GM18858 (cell line): ENCODE results near the gene AP3D1.
"Not testable (repeated sequence)": the region's sequence is repeated elsewhere in the genome, so short reads cannot be mapped to it uniquely, and the experiment has no call there.

Experiments used
- ATAC-seq: cut with Tn5 transposase; IDR thresholded peaks from one replicate; pipeline ENCODE4 v1.9.1; 2021; ENCODE audit not compliant: unreplicated experiment

AP3D1 gene

GRCh38 chr19:2091926-2092525 lies 59.3 kb downstream of the AP3D1 start:
- ATAC-seq, result not testable (repeated sequence)

- ATAC-seq, result no peak
These were observed 61.7 kb downstream of the AP3D1 start for GRCh38 chr19:2089727-2090053.

DNA sequence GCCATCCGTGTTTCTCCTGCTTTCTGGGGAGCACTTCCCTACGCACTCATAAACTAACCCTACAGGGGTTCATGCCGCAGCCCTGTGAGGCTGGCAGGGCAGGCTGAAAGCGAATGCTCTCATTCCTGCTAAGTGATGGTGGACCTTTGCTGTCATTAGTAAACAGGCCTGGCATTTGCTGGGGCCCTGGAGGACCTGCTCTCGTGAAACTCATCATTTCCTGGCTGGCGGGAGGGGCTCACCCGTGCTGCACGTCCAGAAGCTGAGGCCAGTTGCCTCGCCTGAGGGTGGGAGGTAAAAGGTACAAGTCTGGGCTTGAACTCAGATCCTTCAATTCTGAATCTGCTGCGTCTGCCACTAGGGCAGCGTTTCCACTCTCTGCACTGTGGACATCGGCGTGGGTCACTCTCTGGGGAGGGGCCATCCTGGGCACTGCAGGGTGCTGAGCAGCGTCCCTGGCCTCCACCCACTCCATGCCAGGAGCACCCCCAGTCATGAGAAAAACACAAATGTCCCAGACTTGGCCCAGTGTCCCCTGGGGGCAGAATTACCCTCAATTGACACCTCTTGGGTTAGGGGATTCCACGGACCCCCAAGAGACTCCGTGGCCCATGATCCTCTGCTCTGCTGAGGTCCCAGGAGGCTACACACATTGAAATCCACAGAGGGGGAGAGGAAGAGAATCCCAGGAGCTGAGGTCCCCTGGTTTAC lies 62.2 kb downstream of the AP3D1 start:
- no peak for ATAC-seq

- ATAC-seq, result no peak
These were observed 63.7 kb downstream of the AP3D1 start for GRCh38 chr19:2087621-2088100.

DNA sequence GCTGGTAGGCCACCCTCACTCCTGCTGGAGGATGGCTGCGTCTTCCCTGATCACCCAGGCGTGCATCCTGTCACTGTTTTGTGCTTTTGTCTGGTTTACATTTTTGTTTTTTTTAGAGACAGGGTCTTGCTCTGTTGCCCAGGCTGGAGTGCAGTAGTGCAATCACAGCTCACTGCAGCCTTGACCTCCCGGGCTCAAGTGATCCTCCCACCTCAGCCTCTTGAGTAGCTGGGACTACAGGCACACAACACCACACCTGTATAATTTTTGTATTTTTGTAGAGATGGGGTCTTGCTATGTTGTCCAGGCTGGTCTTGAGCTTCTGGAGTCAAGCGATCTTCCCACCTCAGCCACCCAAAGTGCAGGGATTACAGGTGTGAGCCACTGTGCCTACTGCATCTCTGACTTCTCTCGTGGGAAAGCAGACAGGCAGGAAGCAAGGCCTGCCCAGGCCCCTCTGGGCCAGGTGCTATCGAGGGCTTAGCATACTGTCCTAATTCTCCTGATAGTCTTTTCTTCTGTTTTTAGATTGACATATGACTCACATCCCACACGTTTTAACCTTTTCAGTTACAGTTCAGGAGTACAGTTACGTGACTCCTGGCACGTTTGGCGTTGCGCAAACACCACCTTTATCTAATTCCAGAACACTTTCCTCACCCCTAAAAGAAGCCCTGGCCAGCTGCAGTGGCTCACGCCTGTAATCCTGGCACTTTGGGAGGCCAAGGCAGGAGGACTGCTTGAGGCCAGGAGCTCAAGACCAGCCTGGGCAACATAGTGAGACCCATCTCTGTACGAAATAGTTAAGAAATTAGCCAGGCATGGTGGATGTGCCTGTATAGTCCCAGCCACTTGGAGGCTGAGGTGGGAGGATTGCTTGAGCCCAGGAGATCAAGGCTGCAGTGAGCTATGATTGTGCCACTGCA lies 64.4 kb downstream of the AP3D1 start:
- ATAC-seq, result not testable (repeated sequence)

DNA sequence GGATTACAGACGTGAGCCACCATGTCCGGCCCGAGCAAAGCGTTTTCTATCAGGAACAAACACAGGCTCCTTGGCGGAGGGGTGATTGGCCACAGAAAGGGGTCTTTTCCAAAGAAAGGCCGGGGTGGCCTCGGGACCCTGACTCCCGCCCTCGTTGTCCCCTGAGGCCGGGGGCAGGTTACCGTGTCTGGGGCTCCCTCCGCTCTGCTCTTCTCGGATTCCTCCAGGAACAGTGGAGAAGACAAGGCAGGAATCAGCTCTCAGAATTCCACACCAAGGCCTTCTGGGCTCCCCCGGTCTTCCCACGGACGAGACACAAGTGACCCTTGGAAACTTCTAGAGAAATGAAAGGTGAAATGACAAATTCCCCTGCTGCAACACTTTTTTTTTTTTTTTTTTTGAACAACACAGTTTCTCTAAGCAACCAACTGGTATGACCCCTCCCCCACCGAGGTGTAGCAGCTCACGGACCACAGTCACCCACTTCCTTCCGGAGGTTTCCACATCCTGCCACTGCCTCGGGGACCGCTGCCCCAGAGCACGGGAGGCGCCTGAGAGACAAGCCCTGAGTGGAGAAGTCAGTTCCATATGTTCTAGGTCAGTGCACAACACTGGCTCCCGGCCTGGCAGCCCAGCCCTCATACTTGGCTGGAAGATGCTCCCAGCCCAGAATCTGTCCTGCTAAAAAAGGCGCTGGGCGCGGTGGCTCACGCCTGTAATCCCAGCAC lies 66.2 kb downstream of the AP3D1 start:
- ATAC-seq, result no peak

GRCh38 chr19:2083174-2083854 lies 68.1 kb downstream of the AP3D1 start:
- no peak for ATAC-seq

DNA sequence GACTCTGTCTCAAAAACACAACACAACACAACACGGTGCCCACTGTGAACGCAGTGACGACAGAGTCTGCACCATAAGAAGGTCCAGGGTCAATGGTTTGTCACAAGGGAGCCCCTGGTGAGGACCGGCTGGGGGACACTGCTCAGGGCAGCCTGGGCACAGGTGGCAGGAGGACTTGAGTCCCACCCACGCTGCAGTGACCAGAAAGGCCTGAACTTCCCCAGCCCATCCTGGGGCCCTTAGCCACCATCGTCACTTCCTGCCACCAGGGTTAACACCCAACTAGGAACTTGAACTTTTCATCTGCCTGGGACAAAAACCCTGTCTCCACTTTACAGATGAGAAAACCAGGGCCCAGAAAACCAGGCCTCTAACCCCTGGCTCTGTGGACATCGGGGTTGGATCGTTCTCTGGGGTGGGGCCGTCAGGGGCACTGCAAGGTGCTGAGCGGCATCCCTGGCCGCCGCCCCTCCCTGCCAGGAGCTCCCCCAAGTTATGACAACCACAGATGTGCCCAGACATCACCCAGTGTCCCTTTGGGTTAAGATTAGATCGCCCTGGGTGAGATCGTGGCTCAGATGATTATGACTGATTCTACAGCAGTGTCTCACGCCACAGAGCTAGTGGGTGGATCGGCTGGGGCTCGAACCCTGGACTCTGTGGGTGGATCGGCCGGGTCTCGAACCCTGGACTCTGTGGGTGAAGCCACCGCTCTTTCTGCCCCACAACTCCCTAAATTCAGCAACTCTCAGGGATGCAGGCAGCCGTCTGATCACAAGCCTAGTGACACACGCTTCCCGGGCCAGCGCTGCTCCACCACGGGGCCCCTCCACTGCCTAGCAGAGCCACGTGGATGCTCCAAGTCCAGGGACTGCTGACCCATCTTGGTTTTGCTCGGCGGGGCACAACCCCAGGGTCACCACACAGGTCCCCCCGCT lies 69.2 kb downstream of the AP3D1 start:
- ATAC-seq, result no peak

GRCh38 chr19:2080336-2080988 lies 70.9 kb downstream of the AP3D1 start:
- no peak for ATAC-seq

DNA sequence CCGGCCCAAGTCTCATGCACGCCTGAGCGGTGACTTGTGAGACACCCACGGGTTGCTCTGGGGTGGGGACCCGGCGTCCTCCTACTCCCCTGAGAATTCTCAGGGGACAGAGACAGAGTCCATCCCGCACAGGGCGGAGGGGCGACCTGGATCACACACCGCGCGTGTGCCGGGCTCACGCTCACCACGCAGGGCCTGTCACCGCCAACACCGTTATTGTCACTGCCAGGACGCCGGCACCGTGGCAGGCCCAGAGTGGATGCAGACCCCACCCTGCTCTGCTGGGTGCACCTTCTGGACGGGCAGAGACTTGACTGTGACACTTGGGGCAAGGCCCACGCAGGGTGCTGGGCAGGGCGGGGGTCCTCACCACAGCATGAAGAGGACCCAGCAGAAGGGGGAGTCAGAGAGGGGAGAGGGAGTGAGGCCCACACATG lies 71.5 kb downstream of the AP3D1 start:
- no peak for ATAC-seq

DNA sequence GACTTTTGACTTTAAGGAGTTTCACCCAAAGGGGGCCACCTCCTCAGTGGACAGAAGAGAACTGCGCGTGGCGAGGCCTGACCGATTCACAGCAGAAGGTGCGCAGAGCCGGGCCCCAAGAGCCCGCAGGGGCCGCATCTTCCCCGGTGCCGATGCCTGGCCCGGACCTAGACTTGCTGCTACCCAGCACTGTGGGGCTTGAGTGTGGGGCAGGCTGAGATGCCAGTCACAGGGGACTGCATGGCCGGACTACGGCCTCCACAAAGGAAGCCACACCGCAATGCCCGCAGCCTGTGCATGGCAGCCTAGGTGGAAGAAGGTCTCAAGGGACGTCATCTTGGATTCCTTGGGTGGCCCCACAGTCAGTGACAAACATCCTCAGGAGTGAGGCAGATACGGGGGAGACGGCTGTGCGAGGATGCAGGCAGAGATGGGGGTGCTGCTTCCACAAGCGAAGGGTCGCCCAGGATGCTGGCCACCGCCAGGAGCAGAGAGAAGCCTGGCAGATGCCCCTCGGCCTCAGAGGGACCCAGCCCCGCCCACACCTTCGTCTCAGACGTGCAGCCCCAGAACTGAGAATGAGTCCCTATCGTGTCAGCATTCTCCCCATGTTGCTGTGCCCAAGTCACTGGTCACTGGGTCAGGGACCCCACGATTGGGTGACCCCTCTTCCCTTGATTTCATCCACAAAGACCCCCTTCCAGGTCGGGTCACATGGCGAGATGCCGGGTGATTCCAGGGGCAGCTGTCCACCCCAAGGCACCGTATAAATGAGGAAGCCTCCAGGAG lies 72.1 kb downstream of the AP3D1 start:
- ATAC-seq, result no peak

- no peak for ATAC-seq
These were observed 73.3 kb downstream of the AP3D1 start for GRCh38 chr19:2077833-2078619.

DNA sequence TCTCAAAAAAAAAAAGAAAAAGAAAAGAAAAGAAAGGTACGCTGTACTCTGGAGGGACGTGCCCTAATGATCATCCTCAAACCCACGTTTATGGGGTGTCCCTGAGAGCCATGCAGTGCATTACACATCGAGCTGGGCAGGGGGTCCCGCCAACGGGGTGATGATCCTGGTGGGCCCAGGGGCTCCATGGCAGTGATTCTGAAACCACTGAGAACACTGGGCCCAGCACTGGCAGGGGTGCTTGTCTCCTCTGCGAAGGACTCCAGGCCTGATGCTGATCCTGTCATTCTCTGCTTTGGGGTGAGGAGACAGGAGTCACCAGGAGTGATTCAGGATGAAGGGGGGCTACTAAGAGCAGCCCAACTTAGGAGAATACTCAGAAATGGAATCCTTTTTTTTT lies 74.0 kb downstream of the AP3D1 start:
- ATAC-seq, result no peak

DNA sequence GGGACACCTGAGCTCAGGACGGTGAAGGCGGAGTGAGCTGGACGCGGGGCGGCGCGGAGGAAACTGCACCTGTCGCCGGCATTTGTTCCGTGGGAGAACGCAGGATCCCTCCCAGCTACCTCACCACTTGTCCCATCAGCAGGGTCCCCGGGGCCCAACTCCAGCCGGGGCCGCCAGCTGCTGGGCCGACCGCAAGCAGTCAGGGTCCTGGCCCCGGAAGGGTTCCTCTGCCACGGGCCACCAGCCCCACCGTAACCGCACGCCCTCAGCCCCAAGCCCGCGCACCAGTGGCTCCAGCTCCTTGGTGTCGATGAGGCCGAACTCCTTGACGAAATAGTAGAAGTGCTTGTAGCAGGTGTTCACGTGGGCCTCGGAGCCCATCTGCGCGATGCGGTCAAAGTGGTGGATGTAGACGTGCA lies 74.8 kb downstream of the AP3D1 start:
- ATAC-seq, result no peak

DNA sequence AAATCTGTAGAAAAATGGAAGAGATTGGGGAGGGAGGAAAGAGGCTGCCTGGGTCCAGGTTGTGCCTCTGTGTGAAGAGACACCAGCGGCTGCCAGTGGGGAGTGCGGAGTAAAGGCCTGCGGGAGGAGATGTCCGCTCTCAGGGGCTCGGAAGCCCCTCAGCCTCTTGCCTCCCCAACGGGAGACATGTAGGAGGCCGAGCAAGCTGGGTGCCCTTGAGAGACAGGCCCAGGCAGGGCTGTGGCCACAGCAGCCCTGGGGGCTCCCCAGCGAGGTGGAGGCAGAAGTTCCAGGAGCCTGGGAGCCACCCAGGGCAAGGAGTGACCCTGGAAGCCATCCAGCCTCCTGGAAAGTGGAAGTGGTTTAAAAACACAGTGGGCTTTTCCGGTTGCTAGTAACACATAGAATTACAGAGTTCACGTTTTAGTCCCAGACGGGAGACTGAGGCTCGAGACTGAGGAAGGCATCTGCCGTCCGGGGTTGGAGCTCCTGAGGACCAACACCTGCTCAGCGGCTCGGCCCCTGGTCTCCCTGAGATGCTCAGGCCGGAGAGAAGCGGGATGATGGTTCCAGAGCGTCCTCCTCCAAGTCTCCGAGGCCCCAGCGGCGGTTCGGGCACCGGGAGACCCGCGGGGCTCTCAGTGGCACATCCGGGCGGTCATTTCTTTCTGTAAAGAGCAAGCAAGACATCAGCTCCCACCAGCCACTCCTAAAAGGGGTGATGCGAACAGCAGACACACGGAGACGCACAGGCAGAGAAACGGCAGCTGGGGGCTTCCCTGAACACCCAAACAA lies 78.4 kb downstream of the AP3D1 start:
- ATAC-seq, result no peak

DNA sequence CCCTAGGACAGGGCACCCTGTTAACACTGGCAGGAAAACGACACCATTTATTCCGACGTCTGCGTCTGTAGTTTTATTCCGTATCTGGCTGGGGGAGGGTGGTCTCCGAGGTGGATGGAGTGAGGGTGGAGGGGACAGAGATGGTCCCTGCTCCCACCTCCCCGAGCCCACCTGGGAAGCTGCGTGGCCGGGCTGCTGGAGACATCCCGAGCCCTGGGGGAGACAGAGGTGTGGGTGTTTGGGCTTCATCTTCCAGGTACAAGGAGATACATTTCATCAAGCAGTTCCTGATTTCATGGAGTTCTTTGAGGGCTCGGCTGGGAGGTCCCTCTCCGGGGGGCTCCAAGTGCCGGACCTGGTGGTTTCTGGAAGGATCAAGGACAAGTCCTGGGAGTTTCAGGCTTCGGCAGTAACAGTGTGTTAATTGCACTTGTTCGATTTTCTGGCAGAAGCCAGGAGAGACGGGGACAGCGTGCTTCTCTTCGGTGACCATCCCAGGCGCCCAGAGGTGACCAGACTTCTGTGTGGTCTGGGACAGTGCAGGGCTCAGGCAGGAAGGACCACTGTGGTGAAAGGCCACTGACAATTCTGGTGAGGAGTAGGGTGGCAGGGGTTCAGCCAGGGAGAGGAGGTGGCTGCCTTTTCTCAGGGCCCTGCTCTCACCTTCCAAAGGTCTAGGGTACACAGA lies 80.2 kb downstream of the AP3D1 start:
- no peak for ATAC-seq
